Activated CD4-positive, alpha-beta T cell treated with anti-CD3 and anti-CD28 coated beads for 1 hour (primary cell): ENCODE results near the gene AIFM3.
"Not testable (repeated sequence)": the region's sequence is repeated elsewhere in the genome, so short reads cannot be mapped to it uniquely, and the experiment has no call there.

ENCODE experiments used
- DNase-seq: peaks from one replicate; pipeline ENCODE4 v3.0.0-alpha.2; 2020

Gene AIFM3, protein sequence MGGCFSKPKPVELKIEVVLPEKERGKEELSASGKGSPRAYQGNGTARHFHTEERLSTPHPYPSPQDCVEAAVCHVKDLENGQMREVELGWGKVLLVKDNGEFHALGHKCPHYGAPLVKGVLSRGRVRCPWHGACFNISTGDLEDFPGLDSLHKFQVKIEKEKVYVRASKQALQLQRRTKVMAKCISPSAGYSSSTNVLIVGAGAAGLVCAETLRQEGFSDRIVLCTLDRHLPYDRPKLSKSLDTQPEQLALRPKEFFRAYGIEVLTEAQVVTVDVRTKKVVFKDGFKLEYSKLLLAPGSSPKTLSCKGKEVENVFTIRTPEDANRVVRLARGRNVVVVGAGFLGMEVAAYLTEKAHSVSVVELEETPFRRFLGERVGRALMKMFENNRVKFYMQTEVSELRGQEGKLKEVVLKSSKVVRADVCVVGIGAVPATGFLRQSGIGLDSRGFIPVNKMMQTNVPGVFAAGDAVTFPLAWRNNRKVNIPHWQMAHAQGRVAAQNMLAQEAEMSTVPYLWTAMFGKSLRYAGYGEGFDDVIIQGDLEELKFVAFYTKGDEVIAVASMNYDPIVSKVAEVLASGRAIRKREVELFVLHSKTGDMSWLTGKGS

DNA sequence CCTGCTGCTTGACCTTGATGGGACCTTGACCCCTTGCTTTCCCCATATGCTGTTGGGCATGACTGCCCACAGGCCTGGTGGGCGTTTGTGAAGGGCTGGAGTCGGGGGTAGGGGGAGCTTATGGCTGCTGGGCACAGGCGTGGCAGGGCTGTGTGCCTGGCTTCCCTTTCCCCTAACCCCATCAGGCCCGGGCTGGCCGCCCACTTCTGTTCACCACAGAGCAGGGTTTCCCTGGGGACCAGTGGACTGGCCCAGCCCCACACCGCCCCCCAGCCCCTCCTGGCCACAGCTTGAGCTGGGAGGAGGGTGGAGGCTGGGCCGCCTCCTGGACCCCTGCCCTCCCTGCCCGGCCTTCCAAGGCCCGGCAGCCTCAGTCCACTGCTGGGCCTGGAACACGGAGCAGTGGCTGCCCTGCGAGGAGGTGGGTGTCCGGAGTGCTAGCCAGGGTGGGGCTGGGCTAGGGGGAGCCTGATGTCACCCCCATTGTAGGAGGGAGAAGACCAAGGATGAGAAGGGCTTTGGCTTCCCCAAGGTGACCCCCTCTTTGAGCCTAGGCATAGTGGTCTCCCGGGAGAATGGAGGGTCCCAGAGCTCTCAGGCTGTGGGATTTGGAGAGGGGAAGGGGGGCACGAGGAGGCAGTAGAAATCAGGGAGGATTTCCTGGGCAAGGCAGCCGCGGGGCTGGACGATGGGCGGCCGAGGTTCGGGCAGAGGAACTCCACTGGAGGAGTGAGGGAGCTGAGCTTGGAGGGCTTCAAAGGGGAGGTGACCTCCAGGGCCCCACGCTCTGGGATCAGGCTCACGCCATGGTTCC is at the start of gene AIFM3:
TSS of gene AIFM3 (plus strand) at position 373 of the 814 bp plus-strand sequence. CDS start 690 bp downstream, outside the sequence.
- DNase-seq, result no peak

- DNase-seq, result no peak
Measured at GRCh38 chr22:20918663-20919218, 48.3 kb upstream of the AIFM3 start.

DNA sequence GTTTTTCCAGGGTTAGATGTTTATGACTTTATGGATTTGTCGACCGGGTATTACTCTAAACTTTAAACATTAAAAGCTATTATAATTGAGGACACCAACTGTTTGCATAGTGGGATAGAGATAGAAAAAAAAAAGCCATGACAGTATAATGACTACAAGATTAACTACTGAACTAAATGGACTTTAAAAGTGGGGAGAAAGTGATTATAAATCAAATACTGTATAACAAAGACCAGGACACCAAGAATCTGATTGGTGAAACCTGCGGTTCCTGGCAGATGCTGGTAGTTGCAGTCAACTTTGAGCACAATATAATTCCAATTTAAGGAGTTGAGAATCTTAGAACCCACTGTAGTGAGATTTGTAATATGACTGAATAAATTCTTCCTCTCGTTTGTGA is 47.3 kb upstream of the AIFM3 start:
- DNase-seq, result no peak

- no peak for DNase-seq
Measured at GRCh38 chr22:20920881-20921203, 46.2 kb upstream of the AIFM3 start.

- no peak for DNase-seq
Measured at GRCh38 chr22:20922141-20922751, 44.8 kb upstream of the AIFM3 start.

DNA sequence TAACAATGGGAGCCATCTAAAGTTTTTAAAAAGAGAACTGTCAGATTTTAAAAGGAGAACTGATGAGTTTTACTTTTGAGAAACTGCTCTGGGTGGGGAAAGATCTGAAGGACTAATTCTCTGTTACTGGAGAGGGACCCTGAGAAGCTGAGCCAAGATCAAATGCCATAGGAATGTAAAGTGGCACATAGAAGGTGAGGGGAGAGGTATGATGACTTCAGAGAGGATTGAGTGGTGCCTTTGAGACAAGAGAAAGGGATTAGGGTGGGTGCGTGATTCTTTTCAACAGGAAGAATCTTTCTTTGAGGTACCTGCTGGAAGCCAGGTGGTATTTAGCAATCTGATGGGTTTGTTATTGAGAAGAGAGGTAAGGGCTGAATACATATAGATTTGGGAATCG is 40.8 kb upstream of the AIFM3 start:
- no peak for DNase-seq

DNA sequence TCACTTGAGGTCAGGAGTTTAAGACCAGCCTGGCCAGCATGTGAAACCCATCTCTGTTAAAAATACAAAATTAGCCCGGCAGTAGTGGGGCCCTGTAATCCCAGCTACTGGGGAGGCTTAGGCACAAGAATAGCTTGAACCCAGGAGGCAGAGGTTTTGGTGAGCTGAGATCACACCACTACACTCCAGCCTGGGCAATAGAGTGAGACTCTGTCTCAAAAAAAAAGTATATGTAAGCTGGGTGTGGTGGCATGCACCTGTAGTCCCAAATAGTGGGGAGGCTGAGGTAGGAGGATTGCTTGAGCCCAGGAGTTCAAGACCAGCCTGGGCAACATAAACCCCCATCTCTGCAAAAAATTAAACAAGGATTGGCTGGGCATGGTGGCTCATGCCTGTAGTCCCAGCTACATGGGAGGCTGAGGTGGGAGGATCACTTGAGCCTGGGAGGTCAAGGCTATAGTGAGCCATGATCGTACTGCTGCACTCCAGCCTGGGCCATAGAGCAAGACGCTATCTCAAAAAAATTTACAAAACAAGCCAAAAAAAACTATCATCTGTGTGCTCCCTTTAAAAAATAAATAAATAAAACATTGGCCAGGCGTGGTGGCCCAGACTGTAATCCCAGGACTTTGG is 39.0 kb upstream of the AIFM3 start:
- DNase-seq, result no peak

GRCh38 chr22:20928573-20928967 is 38.5 kb upstream of the AIFM3 start:
- DNase-seq, result no peak

DNA sequence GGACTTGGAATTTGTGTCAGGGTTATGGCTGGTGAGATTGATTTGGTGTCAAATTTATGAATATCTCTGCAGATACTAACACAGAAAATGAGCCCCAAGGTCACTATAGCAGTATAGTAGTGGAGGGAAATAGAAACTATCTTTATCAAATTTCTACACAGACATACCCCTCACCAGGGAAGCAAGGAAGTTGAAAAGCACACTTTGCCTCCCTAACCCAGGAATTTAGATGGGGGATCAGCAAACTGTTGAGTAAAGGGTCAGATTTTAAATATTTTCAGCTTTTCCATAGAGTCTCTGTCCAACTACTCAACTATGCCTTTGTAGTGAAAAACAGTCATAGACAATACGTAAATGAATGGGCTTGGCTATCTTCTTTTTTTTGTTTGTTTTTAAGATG is 37.1 kb upstream of the AIFM3 start:
- DNase-seq, result no peak

- not testable (repeated sequence) for DNase-seq
Measured at GRCh38 chr22:20930435-20930834, 36.6 kb upstream of the AIFM3 start.

GRCh38 chr22:20931126-20931654 is 35.9 kb upstream of the AIFM3 start:
- no peak for DNase-seq

- no peak for DNase-seq
Measured at GRCh38 chr22:20933910-20934309, 33.1 kb upstream of the AIFM3 start.

DNA sequence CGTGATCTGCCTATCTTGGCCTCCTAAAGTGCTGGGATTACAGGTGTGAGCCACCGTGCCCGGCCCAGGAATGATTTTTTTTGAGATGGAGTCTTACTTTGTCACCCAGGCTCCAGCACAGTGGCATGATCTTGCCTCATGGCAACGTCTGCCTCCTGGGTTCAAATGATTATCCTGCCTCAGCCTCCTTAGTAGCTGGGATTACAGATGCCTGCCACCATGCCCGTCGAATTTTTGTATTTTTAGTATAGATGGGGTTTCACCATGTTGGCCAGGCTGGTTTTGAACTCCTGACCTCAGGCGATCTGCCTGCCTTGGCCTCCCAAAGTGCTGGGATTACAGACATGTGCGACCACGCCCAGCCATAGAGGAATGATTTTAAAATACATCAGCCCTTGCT is 32.0 kb upstream of the AIFM3 start:
- not testable (repeated sequence) for DNase-seq

DNA sequence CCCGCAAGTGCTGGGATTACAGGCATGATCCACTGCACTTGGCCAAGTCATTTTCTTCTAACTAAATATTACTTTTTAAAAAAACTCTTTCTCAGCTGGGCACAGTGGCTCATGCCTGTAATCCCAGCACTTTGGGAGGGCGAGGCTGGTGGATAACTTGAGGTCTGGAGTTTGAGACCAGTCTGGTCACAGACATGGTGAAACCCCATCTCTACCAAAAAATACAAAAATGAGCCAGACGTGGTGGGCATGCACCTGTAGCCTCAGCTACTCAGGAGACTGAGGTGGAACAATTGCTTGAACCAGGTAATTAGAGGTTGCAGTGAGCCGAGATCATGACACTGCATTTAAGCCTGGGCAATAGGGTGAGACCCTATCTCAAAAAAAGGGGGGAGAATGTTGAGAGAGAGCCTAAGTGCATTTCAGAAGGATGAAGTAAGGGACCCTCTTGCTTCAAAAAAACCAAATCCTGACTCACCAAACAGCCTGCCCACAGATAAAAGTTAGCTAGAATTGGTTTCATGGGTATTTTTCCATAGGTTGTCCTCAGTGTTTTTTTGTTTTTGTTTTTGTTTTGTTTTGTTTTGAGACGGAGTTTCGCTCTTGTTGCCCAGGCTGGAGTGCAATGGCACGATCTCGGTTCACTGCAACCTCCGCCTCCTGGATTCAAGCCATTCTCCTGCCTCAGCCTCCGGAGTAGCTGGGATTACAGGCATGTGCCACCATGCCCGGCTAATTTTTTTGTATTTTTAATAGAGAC is 31.1 kb upstream of the AIFM3 start:
- not testable (repeated sequence) for DNase-seq

DNA sequence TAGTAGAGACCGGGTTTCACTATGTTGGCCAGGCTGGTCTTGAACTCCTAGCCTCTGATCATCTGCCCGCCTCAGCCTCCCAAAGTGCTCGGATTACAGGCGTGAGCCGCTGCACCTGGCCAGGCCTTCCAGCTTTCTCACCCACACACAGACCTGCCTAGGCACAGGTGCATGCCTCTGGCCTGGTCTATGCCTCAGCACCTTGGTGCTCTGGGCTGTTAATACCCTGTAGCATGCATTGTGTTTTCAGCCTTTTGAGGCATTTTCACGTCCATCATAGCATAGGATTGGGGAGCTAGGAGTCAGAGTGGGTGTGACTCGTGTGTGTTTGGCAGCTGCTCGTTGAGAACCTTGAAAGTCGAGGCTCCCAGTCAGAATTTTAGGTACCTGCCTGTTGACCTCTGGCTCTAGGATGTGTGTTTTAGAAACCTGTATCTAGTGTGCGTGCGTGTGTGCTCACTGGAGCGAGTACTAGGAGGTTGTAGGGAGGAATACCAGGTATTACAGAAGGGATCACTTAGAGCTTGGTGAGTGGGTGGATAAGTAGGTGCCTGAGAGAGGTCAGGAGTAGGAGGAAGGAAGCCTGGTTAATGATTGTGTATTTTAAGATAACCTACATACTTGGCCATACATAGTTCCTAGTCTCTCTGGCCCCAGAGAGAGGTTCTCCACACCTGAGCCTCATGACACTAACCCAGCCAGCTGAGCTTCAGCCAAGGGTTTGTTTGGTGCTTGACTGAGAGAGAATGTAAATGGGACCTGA is 29.8 kb upstream of the AIFM3 start:
- DNase-seq, result no peak

DNA sequence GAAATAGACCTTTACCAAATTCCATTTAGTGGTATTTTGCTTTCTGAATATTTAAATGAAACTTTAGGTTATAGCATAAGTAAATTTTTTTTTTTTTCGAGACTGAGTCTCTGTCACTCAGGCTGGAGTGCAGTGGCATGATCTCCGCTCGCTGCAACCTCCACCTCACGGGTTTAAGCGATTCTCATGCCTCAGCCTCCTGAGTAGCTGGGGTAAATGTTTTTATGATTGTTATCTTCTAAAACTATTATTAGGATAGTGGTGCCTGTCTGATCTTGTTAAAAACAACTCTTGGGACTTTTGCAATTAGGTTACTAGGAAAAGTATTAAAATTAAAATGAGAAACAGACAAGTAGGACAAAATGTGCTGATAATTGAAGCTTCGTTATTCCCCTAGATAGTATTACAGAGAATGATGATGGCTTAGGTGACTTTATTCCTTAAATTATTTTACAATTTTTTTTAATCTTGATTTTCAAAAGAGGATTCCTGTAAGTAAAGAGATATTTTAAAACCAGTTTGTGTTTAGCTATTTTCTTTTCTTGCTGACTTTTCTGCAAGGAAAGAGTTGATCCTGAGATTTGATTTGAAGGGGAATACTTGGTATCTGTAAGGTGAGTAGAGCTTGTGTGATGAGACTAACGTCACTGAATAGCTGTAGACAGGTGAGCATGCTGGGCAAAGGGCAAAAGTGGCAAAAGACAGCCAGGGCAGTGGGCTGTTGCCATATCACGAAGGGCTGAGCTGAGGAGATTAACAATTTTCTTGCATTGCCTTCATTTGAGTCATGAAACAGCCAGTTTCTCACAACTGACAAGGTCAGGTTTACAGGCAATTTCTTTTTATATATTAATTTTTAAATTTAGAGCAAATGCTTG is 29.0 kb upstream of the AIFM3 start:
- no peak for DNase-seq

- not testable (repeated sequence) for DNase-seq
Measured at GRCh38 chr22:20939457-20940185, 27.4 kb upstream of the AIFM3 start.

DNA sequence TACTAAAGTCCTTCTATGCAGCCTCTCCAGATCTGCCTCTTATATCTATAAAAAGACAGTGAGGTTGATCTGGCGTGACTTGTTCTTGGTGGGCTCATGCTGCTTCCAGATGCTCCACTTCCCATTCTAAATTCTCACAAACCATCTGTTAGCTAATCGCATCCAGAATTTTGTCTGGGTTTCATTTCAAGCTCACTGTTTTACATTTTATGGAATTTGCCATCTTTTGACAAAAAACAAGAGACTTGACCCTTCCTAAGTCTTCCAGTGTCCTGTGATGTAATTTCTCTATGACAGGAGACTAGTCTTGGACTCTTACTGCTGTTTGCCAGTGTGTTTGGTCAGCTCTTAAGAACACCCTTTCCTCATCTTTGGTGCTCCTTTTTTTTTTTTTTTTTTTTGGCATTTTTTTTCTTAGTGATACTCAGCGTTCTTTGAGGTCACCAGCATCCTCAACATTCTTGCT is 26.8 kb upstream of the AIFM3 start:
- DNase-seq, result no peak

GRCh38 chr22:20940904-20941385 is 26.1 kb upstream of the AIFM3 start:
- DNase-seq, result no peak
